ENCODE data around the gene ATP11A. TPM values are rescaled to one million over a fixed set of nuclear protein-coding genes. Genes with fewer than 3 reads are reported as not detected.

ATP11A gene
- total RNA-seq, 1 experiment from 2014 or later, result 65.3 TPM

GRCh38 chr13:112932971-112933370 is 243.1 kb downstream of the ATP11A start:
- no peaks in the 10 kb centered on the region for H3K79me1 ChIP-seq (ENCODE audit: insufficient read depth, low read depth, low read length, poor library complexity, severe bottlenecking)
- H3T11ph ChIP-seq (ENCODE audit: low read length), result no peak overlapping the region
- H3K23ac ChIP-seq (ENCODE audit: insufficient read length, low read depth, low read length), result no peak overlapping the region
- no CpG with 5 or more reads among the region's 9 CpGs for WGBS (ENCODE audit: extremely low coverage, insufficient read length, low lambda C conversion rate)
- no peak overlapping the region for H2BK20ac ChIP-seq (ENCODE audit: low read depth, low read length, poor library complexity, severe bottlenecking)
- H3K27ac ChIP-seq (ENCODE audit: insufficient read length, low read depth, low read length), result no peak overlapping the region
- no peak overlapping the region for H4K5ac ChIP-seq (ENCODE audit: insufficient read length, low read depth, low read length)
- no peak overlapping the region for H3K18ac ChIP-seq (ENCODE audit: insufficient read length, low read depth, low read length)
- no peak overlapping the region for H4K8ac ChIP-seq (replicated peaks; ENCODE audit: insufficient read length, low read depth, low read length)
- Mint-ChIP-seq H3K36me3 (ENCODE audit: insufficient read depth in 1 of 3, low read depth in 3 of 3) (peaks cover 1 to 8% (median 6%) of the 10 kb centered on the region in 3 experiments), H3K4me3 (no peak overlapping the region), H3K9me3 (peaks cover 1 to 5% of the 10 kb centered on the region in 2 experiments; a peak in 3 of 5 replicates), H3K27ac (no peak overlapping the region), H3K4me1 (peaks cover 17 to 25% of the 10 kb centered on the region in 2 experiments), H3K27me3 (ENCODE audit: low read depth) (peaks cover 5% of the 10 kb centered on the region)
- no peak overlapping the region for H2AK5ac ChIP-seq (ENCODE audit: insufficient read length, low read length)
- no peak overlapping the region for H2BK12ac ChIP-seq (ENCODE audit: insufficient read length, low read depth, low read length)
- no peak for TF ChIP-seq CTCF (conservative IDR thresholded peaks at IDR 0.05)
- H2BK120ac ChIP-seq (ENCODE audit: low read depth, low read length, poor library complexity, severe bottlenecking), result no peak overlapping the region
- no peak for DNase-seq
- H3K27me3 ChIP-seq (ENCODE audit: insufficient read depth, low read length), result no peaks in the 10 kb centered on the region
- no peaks in the 10 kb centered on the region for H3K9me3 ChIP-seq (ENCODE audit: control insufficient read depth, low read depth, low read length)
- H4K91ac ChIP-seq (ENCODE audit: insufficient read length, low read depth, low read length), result no peak overlapping the region
- no peak overlapping the region for H2BK15ac ChIP-seq (ENCODE audit: low read depth, low read length)
- peaks cover 2% of the 10 kb centered on the region; the same call in 1 of the 2 replicates for H3K79me2 ChIP-seq (ENCODE audit: insufficient read depth, low read length)
- no peak overlapping the region for H3K9ac ChIP-seq (ENCODE audit: extremely low read depth, insufficient read length, low read length)
- H3K14ac ChIP-seq (ENCODE audit: insufficient read depth, low read length), result no peak overlapping the region
- H3K4me2 ChIP-seq (ENCODE audit: insufficient read depth, insufficient read length, low read length), result no peak overlapping the region
- H3K4me1 ChIP-seq (ENCODE audit: insufficient read depth, low read length), result no peaks in the 10 kb centered on the region; the same call in 1 of the 2 replicates
- H2AFZ ChIP-seq (ENCODE audit: low read length), result no peak overlapping the region
- H2BK5ac ChIP-seq (ENCODE audit: insufficient read length, low read length), result no peak overlapping the region
- H3K23me2 ChIP-seq (ENCODE audit: insufficient read length, low read depth, low read length, poor library complexity, severe bottlenecking), result no peaks in the 10 kb centered on the region
- H4K20me1 ChIP-seq (ENCODE audit: control insufficient read depth, insufficient read depth, insufficient read length), result no peaks in the 10 kb centered on the region
- H3K56ac ChIP-seq (ENCODE audit: insufficient read length, low read depth, low read length), result no peak overlapping the region
- H3K4ac ChIP-seq (ENCODE audit: low read depth, low read length), result no peak overlapping the region

Data from H9 (cell line).